ENCODE results near the gene MBOAT1.

GRCh38 chr6:20237677-20238460, 25.6 kb upstream of the MBOAT1 start:
- no peak for TF ChIP-seq CTCF (IDR thresholded peaks at IDR 0.05)
- no peak for TF ChIP-seq POLR2A (IDR thresholded peaks at IDR 0.05)

Measured in Peyer's patch (tissue), 4 donors.